IPS-18c (cell line): ENCODE data around the gene ZNF460.
"Not testable (repeated sequence)": the region's sequence is repeated elsewhere in the genome, so short reads cannot be mapped to it uniquely, and the experiment has no call there.

ENCODE experiments used
- H3K4me3 ChIP-seq: 2 replicates; pipeline ENCODE4 v1.7.0; 2013; ENCODE audit warnings: low read depth, mild to moderate bottlenecking, low read length, moderate library complexity; ENCODE audit not compliant: insufficient read depth
- H3K9me3 ChIP-seq: one replicate; pipeline ENCODE4 v1.6.1; 2013; ENCODE audit warnings: mild to moderate bottlenecking, low read length, moderate library complexity; ENCODE audit not compliant: control insufficient read depth, insufficient read depth

Gene ZNF460

GRCh38 chr19:57280165-57280961 lies at the start of gene ZNF460:
Gene ZNF460 (plus strand): TSS chr19:57280485. CDS start chr19:57280807, 322 bp downstream.
- Histone ChIP-seq H3K4me3 (peak within 1 kb of the TSS; percentile 81), H3K9me3 (peaks cover 2% of the 10 kb centered on the region)

GRCh38 chr19:57231686-57232085 lies 48.6 kb upstream of the ZNF460 start:
- Histone ChIP-seq H3K4me3 (peak overlapping the region; percentile 46; the same call in 1 of the 2 replicates), H3K9me3 (no peaks in the 10 kb centered on the region)

- no peak overlapping the region for H3K4me3 ChIP-seq
- no peaks in the 10 kb centered on the region for H3K9me3 ChIP-seq
Observed at GRCh38 chr19:57233207-57233606, 47.1 kb upstream of the ZNF460 start.

- peak overlapping the region; percentile 89 for H3K4me3 ChIP-seq
- no peaks in the 10 kb centered on the region for H3K9me3 ChIP-seq
Observed at GRCh38 chr19:57239982-57240310, 40.3 kb upstream of the ZNF460 start.

- H3K9me3 ChIP-seq, result no peaks in the 10 kb centered on the region
- peak within 1 kb of the TSS; percentile 89 for H3K4me3 ChIP-seq
Observed at GRCh38 chr19:57240311-57241090, 39.8 kb upstream of the ZNF460 start, which contains the start of gene ZNF805. Gene ZNF805 (plus strand): TSS chr19:57240632. CDS start chr19:57240892, 260 bp downstream.

- H3K4me3 ChIP-seq, result peak overlapping the region; percentile 89
- H3K9me3 ChIP-seq, result no peaks in the 10 kb centered on the region
Observed at GRCh38 chr19:57241176-57241575, 39.1 kb upstream of the ZNF460 start.

- no peaks in the 10 kb centered on the region for H3K9me3 ChIP-seq
- no peak overlapping the region for H3K4me3 ChIP-seq
Observed at GRCh38 chr19:57242821-57243220, 37.5 kb upstream of the ZNF460 start.

- Histone ChIP-seq H3K9me3 (no peaks in the 10 kb centered on the region), H3K4me3 (no peak overlapping the region)
Observed at GRCh38 chr19:57244513-57244912, 35.8 kb upstream of the ZNF460 start.

GRCh38 chr19:57245066-57245465 lies 35.2 kb upstream of the ZNF460 start:
- no peak overlapping the region for H3K4me3 ChIP-seq
- no peaks in the 10 kb centered on the region for H3K9me3 ChIP-seq

- no peak overlapping the region for H3K4me3 ChIP-seq
- H3K9me3 ChIP-seq, result no peaks in the 10 kb centered on the region
Observed at GRCh38 chr19:57245959-57246358, 34.3 kb upstream of the ZNF460 start.

GRCh38 chr19:57248646-57249045 lies 31.6 kb upstream of the ZNF460 start:
- no peaks in the 10 kb centered on the region for H3K9me3 ChIP-seq
- H3K4me3 ChIP-seq, result no peak overlapping the region

GRCh38 chr19:57249329-57249728 lies 31.0 kb upstream of the ZNF460 start:
- Histone ChIP-seq H3K4me3 (no peak overlapping the region), H3K9me3 (no peaks in the 10 kb centered on the region)

- not testable (repeated sequence) for H3K9me3 ChIP-seq, H3K4me3 ChIP-seq
Observed at GRCh38 chr19:57253767-57254166, 26.5 kb upstream of the ZNF460 start.

- H3K4me3 ChIP-seq, result no peak overlapping the region
- H3K9me3 ChIP-seq, result no peaks in the 10 kb centered on the region
Observed at GRCh38 chr19:57262044-57262443, 18.2 kb upstream of the ZNF460 start.

GRCh38 chr19:57263244-57263741 lies 17.0 kb upstream of the ZNF460 start:
- no peak overlapping the region for H3K4me3 ChIP-seq
- H3K9me3 ChIP-seq, result no peaks in the 10 kb centered on the region

GRCh38 chr19:57267291-57267690 lies 13.0 kb upstream of the ZNF460 start:
- H3K9me3 ChIP-seq, result no peaks in the 10 kb centered on the region
- no peak overlapping the region for H3K4me3 ChIP-seq

GRCh38 chr19:57269515-57270250 lies 10.6 kb upstream of the ZNF460 start:
- Histone ChIP-seq H3K4me3 (no peak overlapping the region), H3K9me3 (no peaks in the 10 kb centered on the region)
